ENCODE measurements around the gene EIF4G3.
"Not testable (repeated sequence)": the region's sequence is repeated elsewhere in the genome, so short reads cannot be mapped to it uniquely, and the experiment has no call there.

Gene EIF4G3

GRCh38 chr1:20882837-20883236, 293.9 kb downstream of the EIF4G3 start:
- no peak for DNase-seq (ENCODE audit: low read depth, low spot score)

DNA sequence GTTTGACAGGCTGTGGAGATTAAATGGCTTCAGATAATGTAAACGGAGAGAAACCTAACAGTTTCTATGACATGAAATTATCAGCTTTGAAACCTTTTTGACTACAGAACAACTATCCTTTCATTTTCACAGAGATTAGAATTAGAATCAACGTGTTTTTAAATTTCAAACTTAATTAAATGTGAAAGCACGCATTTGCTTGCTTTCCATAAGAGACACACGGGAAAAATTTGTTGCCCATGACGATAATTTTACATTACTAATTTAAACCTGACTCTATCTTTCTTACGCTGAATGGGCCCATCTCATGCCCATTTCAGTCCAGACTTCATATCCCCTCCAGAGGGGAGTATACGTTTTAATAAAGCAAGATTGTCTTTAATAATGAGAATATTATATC, 297.9 kb downstream of the EIF4G3 start:
- DNase-seq (ENCODE audit: low read depth, low spot score): no peak

- DNase-seq (ENCODE audit: low read depth, low spot score): no peak
Measured at GRCh38 chr1:20875198-20875973, 301.3 kb downstream of the EIF4G3 start.

- no peak for DNase-seq (ENCODE audit: low read depth, low spot score)
Measured at GRCh38 chr1:20873311-20873710, 303.4 kb downstream of the EIF4G3 start.

DNA sequence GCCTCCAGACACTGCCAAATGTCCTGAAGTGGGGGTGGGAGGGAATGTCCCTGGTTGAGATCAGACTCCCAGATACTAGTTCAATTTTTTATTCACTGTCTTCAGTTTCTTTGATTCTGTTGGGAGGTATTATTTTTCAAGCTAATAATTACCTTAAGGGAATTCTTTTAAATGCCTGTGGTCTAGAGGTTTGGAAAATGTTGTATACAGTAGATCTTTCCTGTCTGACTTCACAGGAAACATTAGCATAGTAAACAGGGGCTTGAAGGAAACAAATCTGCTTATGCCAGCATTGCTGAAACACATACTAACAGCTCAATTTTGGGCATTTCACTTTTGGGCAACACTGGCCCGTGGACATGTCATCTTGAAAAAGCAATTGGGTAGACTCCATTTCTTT, 305.3 kb downstream of the EIF4G3 start:
- no peak for DNase-seq (ENCODE audit: low read depth, low spot score)

DNA sequence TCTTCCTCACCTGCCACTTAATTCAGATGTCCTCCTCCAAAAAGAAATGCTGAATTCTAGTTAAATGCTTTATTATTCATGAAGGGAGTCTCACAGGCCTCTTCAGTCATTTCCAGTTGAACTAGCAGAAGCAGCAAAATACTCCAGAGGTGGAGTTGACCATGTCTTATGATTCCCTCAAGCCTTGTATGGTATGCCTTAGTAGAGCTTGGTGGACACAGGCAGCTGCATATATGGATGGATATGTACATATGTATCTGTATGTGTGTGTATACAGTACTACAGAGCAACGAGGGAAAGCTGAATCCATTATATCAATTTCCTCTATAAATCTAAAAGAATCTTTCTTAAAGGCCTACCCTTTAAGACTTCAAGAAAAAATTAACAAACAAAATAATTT, 306.0 kb downstream of the EIF4G3 start:
- no peak for DNase-seq (ENCODE audit: low read depth, low spot score)

DNA sequence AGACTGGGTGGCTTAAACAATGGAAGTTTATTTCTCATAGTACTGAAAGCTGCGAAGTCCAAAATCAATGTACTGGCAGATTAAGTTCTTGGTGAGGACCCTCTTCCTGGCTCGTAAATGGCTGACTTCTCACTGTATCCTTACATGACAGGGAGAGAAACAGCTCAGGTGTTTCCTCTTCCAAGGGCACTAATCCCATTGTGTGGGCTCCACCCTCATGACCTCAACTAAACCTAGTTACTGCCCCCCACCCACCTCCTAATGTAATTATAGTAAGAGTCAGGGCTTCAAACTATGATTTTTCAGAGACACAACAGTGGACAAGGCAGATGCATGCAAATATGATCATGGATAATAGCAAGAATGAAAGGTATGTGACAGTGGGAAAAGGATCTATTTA, 308.4 kb downstream of the EIF4G3 start:
- no peak for DNase-seq (ENCODE audit: low read depth, low spot score)

DNA sequence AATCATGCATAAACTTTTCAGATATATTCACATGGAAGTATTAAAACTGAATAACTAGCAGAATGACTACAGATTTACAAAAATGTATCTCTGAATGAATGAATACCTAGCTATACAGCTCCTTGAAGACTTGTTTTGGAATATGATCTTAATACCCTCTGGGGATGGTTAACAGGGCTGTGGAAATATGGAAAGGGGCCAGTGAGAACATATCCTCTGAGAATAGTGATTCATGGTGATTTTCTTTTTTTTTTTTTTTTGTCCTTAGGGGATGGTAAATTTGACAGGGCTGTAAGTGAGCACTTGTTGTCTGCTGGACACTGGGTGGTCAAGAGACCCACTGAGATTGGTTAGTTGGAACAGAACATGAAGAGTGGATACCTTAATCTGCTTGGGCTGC, 308.9 kb downstream of the EIF4G3 start:
- DNase-seq (ENCODE audit: low read depth, low spot score): no peak

GRCh38 chr1:20867062-20867461, 309.6 kb downstream of the EIF4G3 start:
- no peak for DNase-seq (ENCODE audit: low read depth, low spot score)

- DNase-seq (ENCODE audit: low read depth, low spot score): no peak
Measured at GRCh38 chr1:20865001-20865400, 311.7 kb downstream of the EIF4G3 start.

DNA sequence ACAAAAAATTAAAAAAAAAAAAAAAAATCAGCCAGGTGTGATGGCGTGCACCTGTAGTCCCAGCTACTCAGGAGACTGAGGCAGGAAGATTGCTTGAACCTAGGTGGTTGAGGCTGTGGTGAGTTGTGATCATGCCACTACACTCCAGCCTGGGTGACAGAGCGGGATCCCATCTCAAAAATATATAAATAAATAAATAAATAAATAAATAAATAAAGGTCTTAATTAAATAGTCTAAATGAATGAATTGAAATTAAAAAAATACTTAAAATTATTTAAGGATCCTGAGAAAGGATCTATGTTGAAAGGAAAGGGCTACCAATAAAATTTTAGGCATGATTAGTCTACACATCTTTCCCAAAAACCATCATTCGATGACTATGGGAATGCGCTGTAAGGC, 322.2 kb downstream of the EIF4G3 start:
- DNase-seq (ENCODE audit: low read depth, low spot score): no peak

DNA sequence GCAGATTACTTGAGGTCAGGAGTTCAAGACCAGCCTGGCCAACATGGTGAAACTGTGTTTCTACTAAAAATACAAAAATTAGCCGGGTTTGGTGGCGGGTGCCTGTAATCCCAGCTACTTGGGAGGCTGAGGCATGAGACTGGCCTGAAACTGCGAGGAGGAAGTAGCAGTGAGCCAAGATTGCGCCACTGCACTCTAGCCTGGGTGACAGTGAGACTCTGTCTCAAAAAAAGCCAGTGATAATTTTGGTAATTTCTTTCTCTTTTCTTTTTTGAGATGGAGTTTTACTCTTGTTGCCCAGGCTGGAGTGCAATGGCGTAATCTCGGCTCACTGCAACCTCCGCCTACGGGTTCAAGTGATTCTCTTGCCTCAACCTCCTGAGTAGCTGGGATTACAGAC, 324.9 kb downstream of the EIF4G3 start:
- not testable (repeated sequence) for DNase-seq (ENCODE audit: low read depth, low spot score)

DNA sequence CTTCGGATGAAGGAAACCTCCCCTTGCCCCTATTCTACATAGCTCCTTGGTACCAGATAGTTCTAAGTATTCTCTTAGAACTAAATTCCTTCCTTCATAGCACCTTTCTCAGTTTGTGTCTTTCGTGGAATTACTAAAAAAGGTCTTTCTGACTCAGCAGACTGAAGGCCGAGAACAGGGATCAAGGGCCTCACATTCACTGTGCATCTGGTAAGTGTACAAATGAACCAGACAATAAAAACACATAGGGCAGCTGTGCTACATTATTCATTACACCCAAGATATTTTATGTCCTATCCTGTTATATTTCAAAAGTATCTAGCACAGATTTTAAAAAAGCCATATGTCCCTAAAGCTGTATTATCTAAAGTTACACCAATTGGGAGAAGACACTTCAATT, 326.7 kb downstream of the EIF4G3 start:
- no peak for DNase-seq (ENCODE audit: low read depth, low spot score)

- no peak for DNase-seq (ENCODE audit: low read depth, low spot score)
Measured at GRCh38 chr1:20849100-20849499, 327.6 kb downstream of the EIF4G3 start.

GRCh38 chr1:20848162-20848561, 328.5 kb downstream of the EIF4G3 start:
- DNase-seq (ENCODE audit: low read depth, low spot score): no peak

DNA sequence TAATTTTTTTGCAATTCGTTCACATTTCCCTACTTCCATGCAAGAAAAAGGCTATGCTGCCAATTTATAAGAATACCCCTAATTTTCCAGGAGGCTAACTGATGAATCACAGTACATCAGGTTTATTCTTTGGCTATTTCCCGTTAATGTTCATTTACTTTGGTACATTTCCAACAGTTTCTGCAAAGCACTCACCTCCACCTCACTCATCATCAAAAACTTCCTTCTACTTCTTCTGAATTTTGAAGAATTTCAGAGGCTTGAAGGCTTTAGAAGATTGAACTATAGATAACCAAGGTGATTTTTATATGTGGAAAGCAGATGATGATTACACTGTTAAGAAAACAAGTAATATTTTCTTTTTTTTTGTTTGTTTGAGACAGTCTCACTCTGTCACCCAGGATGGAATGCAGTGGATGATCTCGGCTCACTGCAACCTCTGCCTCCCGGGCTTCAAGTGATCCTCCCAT, 329.1 kb downstream of the EIF4G3 start:
- no peak for DNase-seq (ENCODE audit: low read depth, low spot score)

DNA sequence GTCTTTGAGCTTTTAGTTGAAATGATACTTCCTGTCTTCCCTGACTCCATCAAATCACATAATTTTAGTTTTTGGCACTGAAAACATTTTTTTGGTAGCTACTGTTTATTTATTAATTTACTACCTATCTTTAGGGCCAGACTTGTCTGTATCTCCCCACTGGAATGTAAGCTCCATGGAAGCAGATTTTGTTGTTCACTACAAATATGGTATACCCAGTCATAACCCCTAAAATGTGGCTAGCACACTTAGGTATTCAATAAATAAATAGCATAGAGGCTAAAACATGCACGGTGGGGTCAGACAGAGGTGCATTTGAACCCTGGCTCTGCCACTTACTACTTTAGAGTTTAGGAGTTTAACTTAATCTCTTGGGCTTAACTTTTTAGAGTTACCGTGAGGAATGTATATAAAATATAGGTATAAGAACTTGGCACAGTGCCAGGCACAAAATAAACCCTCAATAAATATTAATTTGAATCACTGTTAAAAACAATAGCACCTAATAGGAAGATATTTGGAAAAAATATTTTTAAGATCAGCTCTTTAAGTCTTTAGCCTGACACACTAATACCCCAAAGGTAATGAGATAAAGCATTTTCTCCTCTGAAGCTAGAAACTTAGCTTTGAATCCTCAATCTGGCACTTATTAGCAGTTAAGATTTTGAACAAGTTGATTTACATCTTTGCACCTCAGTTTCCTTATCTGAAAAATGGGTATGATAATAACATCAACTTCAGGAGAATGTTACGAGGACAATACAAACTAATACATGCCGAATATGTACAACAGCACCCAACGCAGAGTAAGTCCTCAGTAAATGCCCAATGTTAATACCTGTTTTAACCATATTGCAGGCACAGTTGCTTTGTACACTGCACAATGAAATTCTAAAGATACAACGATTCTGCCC, 330.0 kb downstream of the EIF4G3 start:
- no peak for DNase-seq (ENCODE audit: low read depth, low spot score)

DNA sequence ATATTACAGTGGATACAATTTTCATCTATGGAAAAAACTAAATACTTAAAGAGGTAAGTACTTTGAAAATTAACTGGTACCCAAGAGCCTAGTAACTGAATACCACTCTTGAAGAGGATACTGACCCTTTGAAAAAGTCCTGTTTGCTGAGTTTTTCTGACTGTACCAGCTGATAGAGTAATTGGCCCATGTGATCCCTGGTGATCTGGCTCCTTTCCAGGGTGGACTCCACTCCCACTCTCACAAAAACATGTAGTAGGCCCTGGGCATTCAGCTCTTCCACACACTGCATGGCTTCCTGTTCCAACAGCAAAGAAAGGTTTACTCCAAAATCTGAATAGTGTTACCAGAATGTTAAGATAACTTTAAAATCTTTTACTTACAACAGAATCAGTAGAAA, 336.0 kb downstream of the EIF4G3 start:
- no peak for DNase-seq (ENCODE audit: low read depth, low spot score)

- DNase-seq (ENCODE audit: low read depth, low spot score): no peak
Measured at GRCh38 chr1:20837554-20838192, 339.0 kb downstream of the EIF4G3 start.

DNA sequence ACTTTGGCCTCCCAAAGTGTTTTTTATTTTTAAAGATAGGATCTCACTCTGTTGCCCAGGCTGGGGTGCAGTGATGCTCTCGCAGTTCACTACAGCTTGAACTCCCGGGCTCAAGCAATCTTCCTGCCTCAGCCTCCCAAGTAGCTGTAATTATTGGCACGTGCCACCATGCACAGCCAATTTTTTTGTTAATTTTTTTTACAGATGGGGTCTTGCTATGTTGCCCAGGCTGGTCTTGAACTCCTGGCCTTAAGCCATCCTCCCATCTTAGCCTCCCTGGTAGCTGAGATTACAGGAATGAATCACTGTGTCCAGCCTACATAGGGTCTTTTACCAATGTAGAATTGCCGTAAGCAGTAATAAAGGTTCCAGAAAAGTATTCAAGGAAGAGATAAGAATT, 340.5 kb downstream of the EIF4G3 start:
- DNase-seq (ENCODE audit: low read depth, low spot score): no peak

DNA sequence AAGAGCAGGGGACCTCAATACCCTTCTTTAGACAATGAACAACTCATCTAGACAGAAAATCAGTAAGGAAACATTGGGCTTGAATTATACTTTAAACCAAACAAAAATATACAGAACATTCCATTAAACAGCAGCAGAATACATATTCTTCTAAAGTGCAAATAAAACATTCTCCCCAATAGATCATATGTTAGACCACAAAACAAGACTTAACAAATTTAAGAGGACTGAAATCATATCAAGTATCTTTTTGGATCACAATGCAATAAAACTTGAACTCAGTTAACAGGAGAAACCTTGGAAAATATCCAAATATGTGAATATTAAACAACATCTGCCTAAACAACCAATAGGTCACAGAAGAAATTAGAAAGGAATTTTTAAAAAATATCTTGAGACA, 341.9 kb downstream of the EIF4G3 start:
- DNase-seq (ENCODE audit: low read depth, low spot score): no peak

- DNase-seq (ENCODE audit: low read depth, low spot score): no peak
Measured at GRCh38 chr1:20834192-20834591, 342.5 kb downstream of the EIF4G3 start.

All from smooth muscle cell of the brain vasculature (primary cell).